Activated T-helper 2 cell treated with anti-CD3 and anti-CD28 coated beads, Interferon-gamma antibody, Interleukin-2, Interleukin-4, amounts not matched to agents 10 μg/mL and 5 μg/mL and 100 μg/mL, durations not matched to agents 14 hours and 24 hours and 36 hours (primary cell): ENCODE data around the gene NAALADL2. TPM values are rescaled to one million over a fixed set of nuclear protein-coding genes. Genes with fewer than 3 reads are reported as not detected.
"Not testable (repeated sequence)": the region's sequence is repeated elsewhere in the genome, so short reads cannot be mapped to it uniquely, and the experiment has no call there.

Experiments used
- DNase-seq: peaks from one replicate; pipeline ENCODE4 v3.0.0; 2021; ENCODE audit warnings: low spot score
- H3K27ac Mint-ChIP-seq: one replicate; pipeline ENCODE4 v1.8.0; 2021; ENCODE audit warnings: mixed read lengths
- H3K27me3 Mint-ChIP-seq: one replicate; pipeline ENCODE4 v1.8.0; 2021; ENCODE audit warnings: low read depth, mixed read lengths
- H3K36me3 Mint-ChIP-seq: one replicate; pipeline ENCODE4 v1.8.0; 2021; ENCODE audit warnings: low read depth, mixed read lengths
- H3K4me1 Mint-ChIP-seq: one replicate; pipeline ENCODE4 v1.8.0; 2021; ENCODE audit warnings: low read depth, mixed read lengths
- H3K4me3 Mint-ChIP-seq: one replicate; pipeline ENCODE4 v1.8.0; 2021; ENCODE audit warnings: low read depth, mild to moderate bottlenecking, moderate library complexity, mixed read lengths
- H3K9me3 Mint-ChIP-seq: one replicate; pipeline ENCODE4 v1.8.0; 2021; ENCODE audit warnings: mixed read lengths
- intact Hi-C: fragments of 100-400 bp; cut with micrococcal nuclease; formaldehyde crosslinking; loops from one replicate; pipeline ENCODE4 v1.15.1; 2023
- total RNA-seq: library from RNA; stranded (reverse); gene quantifications from 2 replicates; pipeline ENCODE4 v1.2.3, GENCODE V29; 2022

Gene NAALADL2
- total RNA-seq, 1 donor from 2014 or later, result not detected

GRCh38 chr3:175807175-175807574, 948.0 kb downstream of the NAALADL2 start:
- H3K36me3 Mint-ChIP-seq, result no peaks in the 10 kb centered on the region
- H3K4me1 Mint-ChIP-seq, result no peaks in the 10 kb centered on the region
- intact Hi-C loops, result no loop called here

GRCh38 chr3:175818811-175819464, 959.8 kb downstream of the NAALADL2 start:
- Mint-ChIP-seq H3K27me3 (no peaks in the 10 kb centered on the region), H3K9me3 (peaks cover 39% of the 10 kb centered on the region), H3K27ac (no peak overlapping the region), H3K4me3 (no peak overlapping the region), H3K36me3 (no peaks in the 10 kb centered on the region), H3K4me1 (no peaks in the 10 kb centered on the region)
- no peak for DNase-seq
- intact Hi-C loops, result no loop called here

More at GRCh38 chr3:175807175-175807574, 948.0 kb downstream of the NAALADL2 start:
- Mint-ChIP-seq H3K9me3 (peaks cover 3% of the 10 kb centered on the region), H3K27ac (no peak overlapping the region), H3K4me3 (no peak overlapping the region), H3K27me3 (no peaks in the 10 kb centered on the region)
- no peak for DNase-seq

GRCh38 chr3:175822766-175823491, 963.8 kb downstream of the NAALADL2 start:
- H3K4me3 Mint-ChIP-seq, intact Hi-C loops, H3K36me3 Mint-ChIP-seq, H3K27ac Mint-ChIP-seq, H3K27me3 Mint-ChIP-seq, DNase-seq, H3K4me1 Mint-ChIP-seq: not testable (repeated sequence)
- H3K9me3 Mint-ChIP-seq, result peaks cover 25% of the 10 kb centered on the region

- not testable (repeated sequence) for H3K4me1 Mint-ChIP-seq, H3K36me3 Mint-ChIP-seq
Observed at GRCh38 chr3:175825016-175825580, 966.0 kb downstream of the NAALADL2 start.

GRCh38 chr3:175826759-175827158, 967.6 kb downstream of the NAALADL2 start:
- intact Hi-C loops, result no loop called here

More at GRCh38 chr3:175825016-175825580, 966.0 kb downstream of the NAALADL2 start:
- H3K27me3 Mint-ChIP-seq, intact Hi-C loops, H3K27ac Mint-ChIP-seq, H3K4me3 Mint-ChIP-seq, DNase-seq, H3K9me3 Mint-ChIP-seq: not testable (repeated sequence)

GRCh38 chr3:175829809-175830208, 970.7 kb downstream of the NAALADL2 start:
- H3K27ac Mint-ChIP-seq, H3K36me3 Mint-ChIP-seq, DNase-seq, intact Hi-C loops, H3K27me3 Mint-ChIP-seq, H3K4me3 Mint-ChIP-seq, H3K9me3 Mint-ChIP-seq, H3K4me1 Mint-ChIP-seq: not testable (repeated sequence)

More at GRCh38 chr3:175826759-175827158, 967.6 kb downstream of the NAALADL2 start:
- no peak for DNase-seq
- H3K4me3 Mint-ChIP-seq, result no peak overlapping the region
- no peaks in the 10 kb centered on the region for H3K36me3 Mint-ChIP-seq
- H3K27me3 Mint-ChIP-seq, result no peaks in the 10 kb centered on the region
- no peaks in the 10 kb centered on the region for H3K4me1 Mint-ChIP-seq
- H3K27ac Mint-ChIP-seq, result no peak overlapping the region
- peaks cover 5% of the 10 kb centered on the region for H3K9me3 Mint-ChIP-seq

- H3K36me3 Mint-ChIP-seq, H3K4me1 Mint-ChIP-seq, H3K27me3 Mint-ChIP-seq, intact Hi-C loops, DNase-seq, H3K9me3 Mint-ChIP-seq, H3K27ac Mint-ChIP-seq, H3K4me3 Mint-ChIP-seq: not testable (repeated sequence)
Observed at GRCh38 chr3:175835763-175836162, 976.6 kb downstream of the NAALADL2 start.

GRCh38 chr3:175836617-175837016, 977.5 kb downstream of the NAALADL2 start:
- intact Hi-C loops, result no loop called here
- H3K4me3 Mint-ChIP-seq, result no peak overlapping the region
- H3K9me3 Mint-ChIP-seq, result peaks cover 8% of the 10 kb centered on the region

GRCh38 chr3:175837962-175838361, 978.8 kb downstream of the NAALADL2 start:
- Mint-ChIP-seq H3K36me3 (no peaks in the 10 kb centered on the region), H3K27me3 (no peaks in the 10 kb centered on the region), H3K4me1 (no peaks in the 10 kb centered on the region), H3K4me3 (no peak overlapping the region), H3K27ac (no peak overlapping the region), H3K9me3 (peaks cover 12% of the 10 kb centered on the region)
- DNase-seq, result no peak
- intact Hi-C loops, result no loop called here

More at GRCh38 chr3:175836617-175837016, 977.5 kb downstream of the NAALADL2 start:
- no peaks in the 10 kb centered on the region for H3K27me3 Mint-ChIP-seq
- H3K27ac Mint-ChIP-seq, result no peak overlapping the region
- DNase-seq, result no peak
- H3K36me3 Mint-ChIP-seq, result no peaks in the 10 kb centered on the region
- H3K4me1 Mint-ChIP-seq, result no peaks in the 10 kb centered on the region

- Mint-ChIP-seq H3K36me3 (no peaks in the 10 kb centered on the region), H3K27ac (no peak overlapping the region)
- intact Hi-C loops, result no loop called here
Observed at GRCh38 chr3:175839366-175840005, 980.4 kb downstream of the NAALADL2 start.

GRCh38 chr3:175851541-175851940, 992.4 kb downstream of the NAALADL2 start:
- no peaks in the 10 kb centered on the region for H3K27me3 Mint-ChIP-seq
- no peak overlapping the region for H3K4me3 Mint-ChIP-seq
- H3K4me1 Mint-ChIP-seq, result no peaks in the 10 kb centered on the region
- no peaks in the 10 kb centered on the region for H3K36me3 Mint-ChIP-seq
- no peak overlapping the region for H3K27ac Mint-ChIP-seq
- intact Hi-C loops, result no loop called here
- DNase-seq, result no peak
- no peaks in the 10 kb centered on the region for H3K9me3 Mint-ChIP-seq

More at GRCh38 chr3:175839366-175840005, 980.4 kb downstream of the NAALADL2 start:
- Mint-ChIP-seq H3K27me3 (no peaks in the 10 kb centered on the region), H3K9me3 (peaks cover 13% of the 10 kb centered on the region), H3K4me3 (no peak overlapping the region), H3K4me1 (no peaks in the 10 kb centered on the region)
- no peak for DNase-seq

- H3K9me3 Mint-ChIP-seq, result no peaks in the 10 kb centered on the region
- intact Hi-C loops, result no loop called here
- no peaks in the 10 kb centered on the region for H3K4me1 Mint-ChIP-seq
- no peak overlapping the region for H3K27ac Mint-ChIP-seq
- H3K4me3 Mint-ChIP-seq, result no peak overlapping the region
- no peaks in the 10 kb centered on the region for H3K36me3 Mint-ChIP-seq
- DNase-seq, result no peak
- H3K27me3 Mint-ChIP-seq, result no peaks in the 10 kb centered on the region
Observed at GRCh38 chr3:175852560-175852959, 993.4 kb downstream of the NAALADL2 start.
